Bronchial epithelial cell (primary cell): ENCODE data around the gene OPCML. TPM values are rescaled to one million over a fixed set of nuclear protein-coding genes. Genes with fewer than 3 reads are reported as not detected.

ENCODE experiments used
- DNase-seq: peaks from one replicate; pipeline ENCODE4 v3.0.0-alpha.2; 2010; ENCODE audit warnings: low read depth
- FAIRE-seq: peaks from 2 replicates; lab custom pipeline; 2011; peaks lifted over from hg19 to GRCh38; lab: Jason Lieb, UNC
- H3K27me3 ChIP-seq: 2 replicates; pipeline ENCODE4 v1.5.1; 2011; ENCODE audit warnings: low read length; ENCODE audit not compliant: control insufficient read depth, insufficient read depth
- H3K36me3 ChIP-seq: 2 replicates; pipeline ENCODE4 v1.5.1; 2011; ENCODE audit warnings: low read length; ENCODE audit not compliant: control insufficient read depth, insufficient read depth
- H3K4me3 ChIP-seq: 2 replicates; pipeline ENCODE4 v1.5.1; 2011; ENCODE audit warnings: mild to moderate bottlenecking, low read depth, low read length, control low read depth
- total RNA-seq: library from RNA; depleted of rRNA; stranded (reverse); fragments of >200 nt; gene quantifications from 2 replicates; pipeline ENCODE4 v1.2.1, GENCODE V29; 2014
- TF ChIP-seq, protein P1 (sequence below): IDR thresholded peaks from 2 replicates; pipeline ENCODE4 v1.5.1; 2011; ENCODE audit warnings: mild to moderate bottlenecking, moderate library complexity, low read length, control low read depth, inconsistent platforms; ENCODE audit not compliant: insufficient read depth, severe bottlenecking

OPCML gene
- total RNA-seq, 1 donor from 2014 or later = not detected

DNA sequence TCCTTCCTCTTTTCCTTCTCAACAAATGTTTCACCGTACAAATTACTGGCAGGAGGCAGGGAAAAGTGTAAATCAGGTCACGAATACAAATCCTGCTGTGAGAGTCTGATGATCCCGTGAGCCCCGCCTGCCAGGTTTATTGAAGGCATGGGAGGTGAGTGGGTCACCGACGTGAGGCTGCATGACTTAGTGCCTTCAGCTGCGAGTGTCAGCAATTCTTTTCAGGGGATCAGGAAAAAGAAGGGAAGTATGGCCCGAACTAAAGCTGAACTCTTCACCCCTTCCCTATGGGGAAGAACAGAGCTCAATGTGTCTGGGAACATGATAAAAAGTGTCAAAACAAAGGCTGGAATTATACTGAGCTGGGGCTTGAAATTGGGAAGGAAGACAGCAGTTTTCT, 166.2 kb downstream of the OPCML start:
- Histone ChIP-seq H3K4me3 (no peak overlapping the region), H3K36me3 (no peaks in the 10 kb centered on the region), H3K27me3 (no peaks in the 10 kb centered on the region)
- FAIRE-seq (no peak), DNase-seq (no peak)
- TF ChIP-seq, protein P1, sequence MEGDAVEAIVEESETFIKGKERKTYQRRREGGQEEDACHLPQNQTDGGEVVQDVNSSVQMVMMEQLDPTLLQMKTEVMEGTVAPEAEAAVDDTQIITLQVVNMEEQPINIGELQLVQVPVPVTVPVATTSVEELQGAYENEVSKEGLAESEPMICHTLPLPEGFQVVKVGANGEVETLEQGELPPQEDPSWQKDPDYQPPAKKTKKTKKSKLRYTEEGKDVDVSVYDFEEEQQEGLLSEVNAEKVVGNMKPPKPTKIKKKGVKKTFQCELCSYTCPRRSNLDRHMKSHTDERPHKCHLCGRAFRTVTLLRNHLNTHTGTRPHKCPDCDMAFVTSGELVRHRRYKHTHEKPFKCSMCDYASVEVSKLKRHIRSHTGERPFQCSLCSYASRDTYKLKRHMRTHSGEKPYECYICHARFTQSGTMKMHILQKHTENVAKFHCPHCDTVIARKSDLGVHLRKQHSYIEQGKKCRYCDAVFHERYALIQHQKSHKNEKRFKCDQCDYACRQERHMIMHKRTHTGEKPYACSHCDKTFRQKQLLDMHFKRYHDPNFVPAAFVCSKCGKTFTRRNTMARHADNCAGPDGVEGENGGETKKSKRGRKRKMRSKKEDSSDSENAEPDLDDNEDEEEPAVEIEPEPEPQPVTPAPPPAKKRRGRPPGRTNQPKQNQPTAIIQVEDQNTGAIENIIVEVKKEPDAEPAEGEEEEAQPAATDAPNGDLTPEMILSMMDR = no peak

DNA sequence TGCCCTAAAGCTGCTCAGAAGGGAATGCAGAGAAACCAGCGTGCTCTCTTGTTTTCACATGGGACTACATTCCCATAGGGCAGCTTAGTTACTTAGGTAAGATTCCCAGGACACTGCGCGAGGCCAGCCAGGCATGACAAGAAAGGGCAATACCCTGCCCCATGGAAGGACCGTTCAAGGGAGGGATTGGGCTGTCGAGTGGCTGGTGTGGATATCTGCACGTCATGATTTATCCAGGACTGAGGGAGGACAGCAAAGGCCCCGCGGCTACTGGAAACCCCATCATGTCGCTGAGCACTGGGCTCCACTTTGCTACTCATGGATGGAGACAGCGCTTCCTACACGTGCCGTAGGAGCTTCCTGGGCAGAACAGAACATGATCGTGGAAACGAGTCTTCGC, 169.4 kb downstream of the OPCML start:
- no peak for FAIRE-seq
- Histone ChIP-seq H3K27me3 (no peaks in the 10 kb centered on the region), H3K36me3 (no peaks in the 10 kb centered on the region), H3K4me3 (no peak overlapping the region)
- no peak for DNase-seq
- TF ChIP-seq, protein P1 = no peak

DNA sequence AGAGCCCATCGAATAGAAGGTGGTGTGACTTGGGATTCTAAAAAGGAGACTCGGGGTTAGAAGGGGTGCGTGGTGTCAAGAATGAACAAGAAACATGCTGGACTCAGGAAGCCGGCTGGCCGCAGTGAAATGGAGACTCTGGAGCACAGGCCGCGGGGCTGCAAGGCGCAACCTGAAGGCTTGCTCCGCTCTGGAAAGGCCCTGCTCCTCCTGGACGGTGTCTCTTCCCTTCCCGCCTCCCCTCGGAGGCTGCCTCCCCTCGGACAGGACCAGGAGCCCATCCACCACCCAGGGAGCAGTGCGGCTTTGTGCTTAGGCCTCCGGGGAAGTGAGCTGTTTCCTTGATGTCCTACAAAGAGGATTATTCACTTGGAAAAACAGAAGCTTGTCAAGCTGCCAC, 170.1 kb downstream of the OPCML start:
- TF ChIP-seq, protein P1 = no peak
- Histone ChIP-seq H3K36me3 (no peaks in the 10 kb centered on the region), H3K27me3 (no peaks in the 10 kb centered on the region), H3K4me3 (no peak overlapping the region)
- no peak for DNase-seq
- no peak for FAIRE-seq

DNA sequence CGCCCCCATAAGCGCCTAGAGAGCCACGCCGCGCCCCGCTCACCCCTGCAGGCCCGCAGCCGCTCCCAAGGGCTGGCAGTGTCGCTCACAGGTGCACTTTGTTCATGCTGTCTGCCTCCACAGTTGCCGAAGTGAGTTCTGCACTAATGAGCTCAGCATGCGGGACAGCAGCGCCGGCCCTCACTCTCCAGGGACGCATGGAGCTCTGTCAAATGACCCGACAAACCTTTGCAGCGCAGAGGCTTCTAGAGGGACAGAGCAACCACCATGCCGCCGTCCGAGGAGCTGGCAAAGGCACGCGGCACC, 170.7 kb downstream of the OPCML start:
- FAIRE-seq (no peak), DNase-seq (no peak)
- TF ChIP-seq, protein P1 = no peak
- Histone ChIP-seq H3K4me3 (no peak overlapping the region), H3K36me3 (no peaks in the 10 kb centered on the region), H3K27me3 (no peaks in the 10 kb centered on the region)

DNA sequence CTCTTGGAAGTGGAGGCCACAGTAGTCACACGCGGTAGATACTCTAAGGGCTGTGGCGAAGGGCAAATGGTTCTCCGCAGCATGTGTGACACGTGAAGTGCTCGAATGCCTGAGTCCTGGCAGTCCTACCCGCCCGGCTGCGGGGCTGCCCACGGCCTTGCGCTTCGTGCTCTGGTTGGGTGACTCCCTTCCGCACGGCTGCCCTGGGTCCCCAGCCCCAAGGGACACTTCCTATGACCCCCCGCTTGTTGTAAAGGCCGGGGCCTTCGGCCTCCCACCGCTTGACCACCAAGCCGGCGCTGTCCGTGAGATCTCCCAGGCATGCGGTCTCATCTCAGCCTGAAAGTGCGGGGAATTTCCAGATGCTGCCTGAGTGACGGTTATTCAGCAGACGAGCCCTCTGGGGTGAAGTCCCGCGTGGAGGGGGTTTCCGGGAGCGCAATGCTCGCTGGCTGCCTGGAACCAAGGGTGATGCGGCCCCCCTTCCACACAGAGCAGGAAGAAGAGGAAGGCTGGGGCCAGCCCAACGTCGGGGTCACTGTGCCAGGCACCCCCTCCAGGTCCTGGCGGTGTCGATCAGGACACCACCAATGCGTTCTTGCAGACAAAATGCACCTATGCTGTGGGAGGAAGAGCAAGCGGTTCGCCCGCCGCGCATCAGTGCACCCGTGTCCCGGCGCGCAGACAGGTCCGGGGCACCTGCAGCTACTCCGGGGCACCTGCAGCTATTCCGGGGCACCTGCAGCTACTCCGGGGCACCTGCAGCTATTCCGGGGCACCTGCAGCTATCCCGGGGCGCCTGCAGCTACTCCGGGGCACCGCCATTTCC, 171.2 kb downstream of the OPCML start:
- no peak for DNase-seq
- TF ChIP-seq, protein P1 = no peak
- no peak for FAIRE-seq
- Histone ChIP-seq H3K36me3 (no peaks in the 10 kb centered on the region), H3K4me3 (no peak overlapping the region), H3K27me3 (no peaks in the 10 kb centered on the region)

DNA sequence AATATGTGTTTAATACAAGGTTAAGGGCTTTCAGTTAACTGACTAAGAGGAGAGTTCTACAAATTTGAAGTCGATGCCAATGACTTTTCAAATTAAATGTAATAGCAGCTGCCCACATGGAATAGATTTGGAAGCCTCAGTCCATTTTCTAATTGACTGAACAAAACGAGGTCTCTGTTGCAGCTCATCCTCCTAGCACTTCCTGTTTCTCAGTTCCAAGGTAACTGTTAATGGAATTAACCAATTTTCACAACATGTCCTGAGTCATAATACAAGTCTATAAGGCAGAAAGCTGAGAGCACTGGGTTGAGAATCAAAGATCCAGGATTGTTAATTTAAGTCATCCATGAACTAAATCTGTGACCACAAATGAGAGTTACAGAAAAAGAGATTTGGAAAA, 177.2 kb downstream of the OPCML start:
- TF ChIP-seq, protein P1 = no peak
- no peaks in the 10 kb centered on the region for H3K27me3 ChIP-seq
- FAIRE-seq = no peak
- H3K4me3 ChIP-seq = no peak overlapping the region
- no peaks in the 10 kb centered on the region for H3K36me3 ChIP-seq
- DNase-seq = peak; percentile 15
